UCSD-AML1 (cell line): ENCODE measurements around the gene SLC22A7.
"Not testable (repeated sequence)": the region's sequence is repeated elsewhere in the genome, so short reads cannot be mapped to it uniquely, and the experiment has no call there.

Source experiments
- DNase-seq: peaks from one replicate; lab custom pipeline; 2025; ENCODE audit not compliant: unreplicated experiment; lab: John Stamatoyannopoulos, UW

The SLC22A7 gene

DNA sequence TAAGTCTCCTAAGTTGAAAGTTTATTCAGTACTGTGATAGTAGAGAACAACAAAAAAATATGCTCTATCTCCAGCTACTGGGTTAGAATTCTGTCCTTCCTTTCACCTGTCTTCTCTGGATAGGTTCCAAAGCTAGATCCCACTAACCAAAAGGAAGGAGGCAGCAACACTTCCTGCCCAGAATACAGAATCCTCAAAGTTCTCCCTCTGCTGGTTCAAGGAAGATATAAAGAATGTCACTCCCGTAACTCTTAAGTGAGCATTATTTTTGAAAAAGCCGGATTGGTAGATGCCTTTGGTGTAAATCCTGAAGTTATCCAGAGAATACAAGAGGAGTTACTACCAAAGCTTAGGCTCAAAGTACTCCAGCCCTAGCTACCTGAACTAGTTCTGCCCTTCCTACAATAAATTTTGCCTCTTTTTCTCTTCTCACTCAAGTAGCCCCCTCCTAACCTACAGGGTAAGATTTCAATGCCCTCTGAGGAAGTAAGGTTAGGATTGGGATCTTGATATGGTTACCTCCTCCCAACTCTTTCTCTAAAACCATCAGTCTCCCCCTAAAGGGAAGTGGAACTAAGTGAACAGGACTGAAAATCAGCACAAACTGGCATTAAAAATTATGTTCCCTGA, 36.5 kb downstream of the SLC22A7 start:
- no peak for DNase-seq

DNA sequence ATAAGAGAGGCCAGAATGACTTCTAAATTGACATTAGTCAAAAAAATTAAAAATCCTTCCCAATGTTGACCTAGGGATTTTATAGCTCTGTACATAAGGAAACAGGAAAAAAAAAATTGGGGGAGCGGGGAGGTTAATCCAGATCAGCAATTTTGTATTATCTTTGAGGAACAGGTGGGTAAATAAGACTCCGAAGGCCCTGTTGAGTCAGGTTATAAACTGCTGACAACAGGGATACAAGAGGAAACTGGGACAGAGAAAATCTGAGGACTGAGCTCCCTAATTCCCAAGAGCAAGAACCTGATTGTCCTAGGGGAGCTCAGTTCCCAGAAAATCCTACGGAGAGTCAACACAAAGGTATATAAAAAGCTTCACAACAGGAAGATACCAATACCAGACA, 37.4 kb downstream of the SLC22A7 start:
- no peak for DNase-seq

GRCh38 chr6:43336382-43336781, 38.3 kb downstream of the SLC22A7 start:
- no peak for DNase-seq

- DNase-seq, result no peak
Measured at GRCh38 chr6:43338243-43338642, 40.2 kb downstream of the SLC22A7 start.

GRCh38 chr6:43339168-43339567, 41.1 kb downstream of the SLC22A7 start:
- no peak for DNase-seq

- DNase-seq, result not testable (repeated sequence)
Measured at GRCh38 chr6:43346243-43346642, 48.2 kb downstream of the SLC22A7 start.

DNA sequence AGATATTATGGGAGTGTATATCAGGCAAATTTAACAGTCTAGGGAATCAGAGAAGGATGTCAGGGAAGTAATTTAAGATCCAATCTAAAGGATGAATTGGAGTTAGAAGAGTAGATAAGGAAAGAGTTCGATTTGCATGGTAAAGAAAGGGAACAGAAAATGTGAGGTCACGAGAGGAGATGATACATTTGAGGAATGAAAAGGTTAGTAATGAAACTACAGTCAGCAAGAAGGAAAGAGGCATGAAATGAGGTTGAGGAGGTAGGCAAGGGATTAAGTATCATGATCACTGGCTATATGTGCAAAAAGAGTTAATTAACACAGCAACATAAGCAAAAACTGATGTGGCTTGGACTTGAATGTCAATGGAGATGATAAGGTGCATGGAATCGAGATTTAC, 49.0 kb downstream of the SLC22A7 start:
- no peak for DNase-seq

GRCh38 chr6:43347444-43347843, 49.4 kb downstream of the SLC22A7 start:
- DNase-seq, result no peak

- DNase-seq, result not testable (repeated sequence)
Measured at GRCh38 chr6:43351951-43352350, 53.9 kb downstream of the SLC22A7 start.
